ENCODE results near the gene SLC26A11. TPM values are rescaled to one million over a fixed set of nuclear protein-coding genes. Genes with fewer than 3 reads are reported as not detected.

The SLC26A11 gene
- total and polyA plus RNA-seq, 4 experiments from 2014 or later: 6.3 to 126 (median 66.0) TPM

- H3K36me3 ChIP-seq (ENCODE audit: insufficient read depth, low read length): peaks cover 76% of the 10 kb centered on the region
- peaks cover 14 to 50% of the 10 kb centered on the region in 2 donors for H3K36me3 Mint-ChIP-seq
Observed at GRCh38 chr17:80213643-80213975, 6.6 kb upstream of the SLC26A11 start.

GRCh38 chr17:80214012-80214877, 6.0 kb upstream of the SLC26A11 start:
- no peaks in the 10 kb centered on the region for H3K9me3 ChIP-seq (ENCODE audit: control insufficient read depth in 1 of 2, low read length in 2 of 2)
- Mint-ChIP-seq H3K27me3 (no peaks in the 10 kb centered on the region), H3K4me3 (no peak overlapping the region), H3K27ac (no peak overlapping the region), H3K9me3 (no peaks in the 10 kb centered on the region), H3K36me3 (peaks cover 14 to 55% of the 10 kb centered on the region in 2 donors), H3K4me1 (peaks cover 16 to 28% (median 23%) of the 10 kb centered on the region in 4 donors)
- POLR2A ChIA-PET (ENCODE audit: partially characterized antibody): interaction anchor here (0.6 kb wide), 1 partner anchor 15 kb away, joined by 3 read pairs; no protein-coding TSS in a partner anchor
- DNase-seq: no peak
- H3K4me3 ChIP-seq (ENCODE audit: low read length in 2 of 2): no peak overlapping the region
- H3K27me3 ChIP-seq (ENCODE audit: insufficient read depth, low read length): no peaks in the 10 kb centered on the region
- intact Hi-C loops (cut with micrococcal nuclease): no loop called here
- CTCF ChIA-PET (ENCODE audit: partially characterized antibody): no interaction called here
- peaks cover 76% of the 10 kb centered on the region for H3K36me3 ChIP-seq (ENCODE audit: insufficient read depth, low read length)
- no peak overlapping the region for H3K27ac ChIP-seq (ENCODE audit: low read depth, low read length)
- H3K4me1 ChIP-seq (ENCODE audit: insufficient read depth, low read length): peaks cover 22% of the 10 kb centered on the region

More at GRCh38 chr17:80213643-80213975, 6.6 kb upstream of the SLC26A11 start:
- DNase-seq: no peak
- H3K4me1 ChIP-seq (ENCODE audit: insufficient read depth, low read length): peaks cover 15% of the 10 kb centered on the region
- no peak overlapping the region for H3K27ac ChIP-seq (ENCODE audit: low read depth, low read length)
- intact Hi-C loops (cut with micrococcal nuclease): no loop called here
- Mint-ChIP-seq H3K27ac (no peak overlapping the region), H3K4me1 (peaks cover 15 to 23% (median 19%) of the 10 kb centered on the region in 4 donors), H3K27me3 (no peaks in the 10 kb centered on the region), H3K4me3 (no peak overlapping the region), H3K9me3 (no peaks in the 10 kb centered on the region)
- CTCF ChIA-PET (ENCODE audit: partially characterized antibody): no interaction called here
- H3K4me3 ChIP-seq (ENCODE audit: low read length in 2 of 2): no peak overlapping the region
- no peaks in the 10 kb centered on the region for H3K9me3 ChIP-seq (ENCODE audit: control insufficient read depth in 1 of 2, low read length in 2 of 2)
- no peaks in the 10 kb centered on the region for H3K27me3 ChIP-seq (ENCODE audit: insufficient read depth, low read length)
- POLR2A ChIA-PET (ENCODE audit: partially characterized antibody): no interaction called here

- Histone ChIP-seq H3K4me3 (ENCODE audit: low read length in 2 of 2) (no peak overlapping the region), H3K4me1 (ENCODE audit: insufficient read depth, low read length) (peaks cover 23% of the 10 kb centered on the region), H3K27ac (ENCODE audit: low read depth, low read length) (no peak overlapping the region), H3K27me3 (ENCODE audit: insufficient read depth, low read length) (no peaks in the 10 kb centered on the region), H3K36me3 (ENCODE audit: insufficient read depth, low read length) (peaks cover 70% of the 10 kb centered on the region), H3K9me3 (ENCODE audit: control insufficient read depth in 1 of 2, low read length in 2 of 2) (no peaks in the 10 kb centered on the region)
- H3K36me3 Mint-ChIP-seq: peaks cover 14 to 57% of the 10 kb centered on the region in 2 donors
- DNase-seq: no peak
- no peak overlapping the region for H3K4me3 Mint-ChIP-seq
- H3K27ac Mint-ChIP-seq: no peak overlapping the region
- no peaks in the 10 kb centered on the region for H3K9me3 Mint-ChIP-seq
- H3K27me3 Mint-ChIP-seq: no peaks in the 10 kb centered on the region
- ChIA-PET POLR2A (ENCODE audit: partially characterized antibody) (no interaction called here), CTCF (ENCODE audit: partially characterized antibody) (no interaction called here)
- peaks cover 16 to 34% (median 26%) of the 10 kb centered on the region in 4 donors for H3K4me1 Mint-ChIP-seq
- intact Hi-C loops (cut with micrococcal nuclease): no loop called here
Observed at GRCh38 chr17:80214878-80215210, 5.4 kb upstream of the SLC26A11 start.

- Mint-ChIP-seq H3K27me3 (no peaks in the 10 kb centered on the region), H3K36me3 (peaks cover 14 to 46% of the 10 kb centered on the region in 2 donors), H3K27ac (peak overlapping the region; percentile 18 to 94 (median 58)), H3K4me1 (peaks cover 18 to 41% (median 29%) of the 10 kb centered on the region in 4 donors), H3K9me3 (peaks cover 0 to 2% (median 0%) of the 10 kb centered on the region in 8 donors), H3K4me3 (peak overlapping the region in 4 of 8 donors; percentile 10 to 73 (median 38))
- peaks cover 29% of the 10 kb centered on the region for H3K4me1 ChIP-seq (ENCODE audit: insufficient read depth, low read length)
- DNase-seq: no peak
- H3K9me3 ChIP-seq (ENCODE audit: control insufficient read depth in 1 of 2, low read length in 2 of 2): no peaks in the 10 kb centered on the region
- intact Hi-C loops (cut with micrococcal nuclease): no loop called here
- ChIA-PET CTCF (ENCODE audit: partially characterized antibody) (no interaction called here), POLR2A (ENCODE audit: partially characterized antibody) (interaction anchor here (1.1 to 4.3 kb wide), 2 partner anchors 20 to 47 kb away, joined by 3 to 71 read pairs; partner anchors contain the start of gene RNF213)
- no peak overlapping the region for H3K27ac ChIP-seq (ENCODE audit: low read depth, low read length)
- H3K36me3 ChIP-seq (ENCODE audit: insufficient read depth, low read length): peaks cover 51% of the 10 kb centered on the region
- H3K4me3 ChIP-seq (ENCODE audit: low read length in 2 of 2): no peak overlapping the region
- no peaks in the 10 kb centered on the region for H3K27me3 ChIP-seq (ENCODE audit: insufficient read depth, low read length)
Observed at GRCh38 chr17:80216473-80217456, 3.5 kb upstream of the SLC26A11 start.

- Histone ChIP-seq H3K9me3 (ENCODE audit: control insufficient read depth in 1 of 2, low read length in 2 of 2) (no peaks in the 10 kb centered on the region), H3K4me3 (ENCODE audit: low read length in 2 of 2) (no peak overlapping the region), H3K27me3 (ENCODE audit: insufficient read depth, low read length) (no peaks in the 10 kb centered on the region), H3K36me3 (ENCODE audit: insufficient read depth, low read length) (peaks cover 42% of the 10 kb centered on the region), H3K27ac (ENCODE audit: low read depth, low read length) (peak overlapping the region; percentile 96), H3K4me1 (ENCODE audit: insufficient read depth, low read length) (peaks cover 29% of the 10 kb centered on the region)
- Mint-ChIP-seq H3K27ac (peak overlapping the region; percentile 29 to 97 (median 58)), H3K27me3 (no peaks in the 10 kb centered on the region), H3K4me3 (peak overlapping the region; percentile 8 to 92 (median 27)), H3K4me1 (peaks cover 20 to 48% (median 33%) of the 10 kb centered on the region in 4 donors), H3K36me3 (peaks cover 11 to 41% of the 10 kb centered on the region in 2 donors), H3K9me3 (peaks cover 0 to 2% (median 0%) of the 10 kb centered on the region in 8 donors)
- POLR2A ChIA-PET (ENCODE audit: partially characterized antibody): interaction anchor here (0.5 to 4.3 kb wide), 8 partner anchors 8 to 116 kb away, joined by 3 to 71 read pairs (median 3); partner anchors contain the start of genes GAA and RNF213
- CTCF ChIA-PET (ENCODE audit: partially characterized antibody): interaction anchor here (1.4 to 2.0 kb wide), 3 partner anchors 21 to 36 kb away, joined by 4 to 9 read pairs (median 5); no protein-coding TSS in a partner anchor
- DNase-seq: no peak
- intact Hi-C loops (cut with micrococcal nuclease): loop anchor here (2.0 kb wide), 1 partner anchor 71 kb away; the partner anchor contains the start of gene EIF4A3
Observed at GRCh38 chr17:80217703-80218362, 2.4 kb upstream of the SLC26A11 start.

- Mint-ChIP-seq H3K27me3 (no peaks in the 10 kb centered on the region), H3K9me3 (peaks cover 0 to 2% (median 0%) of the 10 kb centered on the region in 8 donors), H3K36me3 (peaks cover 11 to 46% of the 10 kb centered on the region in 2 donors), H3K4me1 (peaks cover 20 to 54% (median 39%) of the 10 kb centered on the region in 4 donors), H3K4me3 (peak overlapping the region; percentile 87 to 96 (median 94)), H3K27ac (peak overlapping the region; percentile 91 to 98 (median 97))
- H3K9me3 ChIP-seq (ENCODE audit: control insufficient read depth in 1 of 2, low read length in 2 of 2): no peaks in the 10 kb centered on the region
- peaks cover 29% of the 10 kb centered on the region for H3K4me1 ChIP-seq (ENCODE audit: insufficient read depth, low read length)
- no peaks in the 10 kb centered on the region for H3K27me3 ChIP-seq (ENCODE audit: insufficient read depth, low read length)
- peak overlapping the region in 1 of 2 donors; percentile 52 for H3K4me3 ChIP-seq (ENCODE audit: low read length in 2 of 2)
- POLR2A ChIA-PET (ENCODE audit: partially characterized antibody): interaction anchor here (0.6 to 4.3 kb wide), 9 partner anchors 9 to 117 kb away, joined by 3 to 71 read pairs (median 5); partner anchors contain the start of genes GAA and RNF213
- intact Hi-C loops (cut with micrococcal nuclease): loop anchor here (2.0 kb wide), 1 partner anchor 72 kb away; the partner anchor contains the start of gene EIF4A3
- peak overlapping the region; percentile 96 for H3K27ac ChIP-seq (ENCODE audit: low read depth, low read length)
- peaks cover 38% of the 10 kb centered on the region for H3K36me3 ChIP-seq (ENCODE audit: insufficient read depth, low read length)
- CTCF ChIA-PET (ENCODE audit: partially characterized antibody): interaction anchor here (1.4 to 2.0 kb wide), 3 partner anchors 22 to 35 kb away, joined by 4 to 9 read pairs (median 5); no protein-coding TSS in a partner anchor
- DNase-seq: no peak
Observed at GRCh38 chr17:80218391-80218790, 1.8 kb upstream of the SLC26A11 start.

All from CD4-positive, alpha-beta memory T cell (primary cell).